Lung microvascular endothelial cell (primary cell): Measurements from ENCODE around the gene CCDC28B. TPM values are rescaled to one million over a fixed set of nuclear protein-coding genes. Genes with fewer than 3 reads are reported as not detected.
A peak's percentile ranks its signal among the peaks of the same experiment; 100 is the strongest.
"Not testable (repeated sequence)": the region's sequence is repeated elsewhere in the genome, so short reads cannot be mapped to it uniquely, and the experiment has no call there.

ENCODE experiments used
- DNase-seq, 2 donors: peaks; one replicate each; pipeline versions ENCODE4 v3.0.0 to v3.0.0-alpha.2; 2010; ENCODE audit warnings: low read depth in 2 of 2
- total RNA-seq: library from RNA; depleted of rRNA; stranded (reverse); fragments of >200 nt; gene quantifications from 2 replicates; pipeline ENCODE4 v1.2.1, GENCODE V29; 2014

Gene CCDC28B
- total RNA-seq = 12.3 and 15.5 TPM in 2 replicates

DNA sequence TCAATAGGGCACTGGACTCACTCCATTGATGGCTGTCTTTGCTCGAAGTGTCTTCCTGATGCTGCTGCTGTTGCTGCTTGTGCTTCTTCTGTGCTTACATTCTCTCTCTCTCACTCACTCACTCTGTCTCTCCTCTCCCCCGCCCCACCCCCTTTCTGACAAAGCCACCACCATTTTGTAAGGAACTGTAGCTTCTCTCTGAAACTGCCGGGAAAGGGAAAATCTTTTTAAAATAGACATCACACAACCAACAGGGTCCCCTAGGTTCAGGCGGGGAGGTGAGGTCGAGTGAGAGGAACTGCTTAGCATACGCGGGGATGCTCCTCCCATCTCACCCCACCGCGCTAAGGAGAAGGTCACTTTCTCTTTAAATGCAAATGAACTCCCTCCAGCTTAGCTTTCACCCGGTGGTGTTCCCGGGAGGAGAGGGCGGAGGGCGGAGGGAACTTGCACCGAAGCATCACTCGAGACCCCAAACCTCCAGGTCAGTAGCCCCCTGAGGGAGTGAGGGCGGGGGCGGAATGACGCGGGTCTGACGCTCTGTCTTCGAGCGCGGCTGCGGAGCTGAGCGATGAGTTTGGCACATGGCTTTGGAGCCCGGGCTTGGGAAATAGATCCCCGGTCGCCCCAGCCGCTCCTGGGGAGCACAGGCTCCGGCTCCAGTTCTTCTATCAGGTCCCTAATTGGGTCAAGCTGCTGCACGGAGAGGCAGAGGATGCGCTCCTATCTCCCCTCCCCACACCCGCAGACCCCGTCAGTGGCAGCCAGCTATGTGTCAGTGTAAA lies at the start of gene CCDC28B:
Gene CCDC28B (plus strand): TSS at position 370 of the 785 bp plus-strand sequence. CDS start 1,341 bp downstream, outside the sequence.
- peak; percentile 45 to 52 for DNase-seq

- no peak for DNase-seq
These were observed 49.5 kb upstream of the CCDC28B start for GRCh38 chr1:32150847-32151246.

DNA sequence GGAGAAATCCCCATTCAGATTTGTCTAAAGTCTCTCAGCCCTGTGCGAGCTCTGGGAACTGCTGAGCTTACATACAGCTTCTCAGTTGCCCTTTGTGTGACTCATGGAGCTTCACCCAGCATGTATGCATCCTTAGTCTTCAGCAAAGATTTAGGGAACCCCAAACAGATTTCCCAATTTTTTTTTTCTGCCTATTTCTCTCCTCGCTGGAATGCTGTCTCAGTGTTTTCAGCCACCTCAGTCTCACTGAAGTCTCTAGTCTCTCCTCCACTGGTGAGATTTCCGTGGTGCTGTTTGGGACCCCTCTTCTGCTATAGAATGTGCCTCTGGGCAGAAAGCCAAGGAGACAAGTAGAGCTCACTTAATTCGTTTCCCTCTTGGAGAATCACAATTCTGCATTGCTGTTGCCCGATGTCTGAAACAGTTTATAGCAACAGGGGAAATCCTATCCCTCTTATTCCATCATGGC lies 49.0 kb upstream of the CCDC28B start:
- DNase-seq = peak in 1 of 2 donors; percentile 41

- no peak for DNase-seq
These were observed 41.2 kb upstream of the CCDC28B start for GRCh38 chr1:32159189-32159588.

GRCh38 chr1:32163405-32163804 lies 37.0 kb upstream of the CCDC28B start:
- DNase-seq = no peak

- not testable (repeated sequence) for DNase-seq
These were observed 34.8 kb upstream of the CCDC28B start for GRCh38 chr1:32165633-32166032.

DNA sequence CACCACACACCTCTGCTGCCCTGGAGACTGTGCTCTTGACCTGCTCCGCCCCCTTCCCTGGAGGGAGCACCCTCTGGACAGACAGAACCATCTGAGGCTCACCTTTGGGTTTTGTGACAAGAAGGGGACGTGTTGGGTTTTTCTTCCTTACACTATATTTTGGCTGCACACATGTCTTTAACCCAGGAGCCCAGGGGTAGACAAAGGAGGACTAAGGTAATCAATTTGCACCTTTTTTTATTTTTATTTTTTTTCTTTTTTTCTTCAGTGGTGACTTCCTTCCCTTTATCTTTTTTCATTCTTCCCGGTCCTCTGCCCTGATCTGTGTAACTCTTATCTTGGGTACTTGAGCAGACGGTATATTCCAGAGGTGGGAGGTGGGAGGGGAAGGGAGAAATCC lies 29.4 kb upstream of the CCDC28B start:
- no peak for DNase-seq

GRCh38 chr1:32172621-32173245 lies 27.7 kb upstream of the CCDC28B start:
- peak; percentile 17 to 69 for DNase-seq

- no peak for DNase-seq
These were observed 21.8 kb upstream of the CCDC28B start for GRCh38 chr1:32178380-32179192.

DNA sequence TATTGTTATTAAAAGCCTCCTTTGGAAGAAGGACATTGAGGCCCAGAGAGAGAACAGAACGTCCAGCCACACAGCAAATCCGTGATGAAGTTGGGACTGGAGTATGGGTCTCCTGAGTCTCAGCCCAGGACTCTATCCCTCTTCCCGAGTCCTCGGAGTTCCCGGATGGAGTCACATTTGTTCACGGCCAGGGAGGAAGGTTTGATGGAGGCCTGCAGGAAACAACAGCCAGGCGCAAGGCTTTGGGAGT lies 21.3 kb upstream of the CCDC28B start:
- no peak for DNase-seq

DNA sequence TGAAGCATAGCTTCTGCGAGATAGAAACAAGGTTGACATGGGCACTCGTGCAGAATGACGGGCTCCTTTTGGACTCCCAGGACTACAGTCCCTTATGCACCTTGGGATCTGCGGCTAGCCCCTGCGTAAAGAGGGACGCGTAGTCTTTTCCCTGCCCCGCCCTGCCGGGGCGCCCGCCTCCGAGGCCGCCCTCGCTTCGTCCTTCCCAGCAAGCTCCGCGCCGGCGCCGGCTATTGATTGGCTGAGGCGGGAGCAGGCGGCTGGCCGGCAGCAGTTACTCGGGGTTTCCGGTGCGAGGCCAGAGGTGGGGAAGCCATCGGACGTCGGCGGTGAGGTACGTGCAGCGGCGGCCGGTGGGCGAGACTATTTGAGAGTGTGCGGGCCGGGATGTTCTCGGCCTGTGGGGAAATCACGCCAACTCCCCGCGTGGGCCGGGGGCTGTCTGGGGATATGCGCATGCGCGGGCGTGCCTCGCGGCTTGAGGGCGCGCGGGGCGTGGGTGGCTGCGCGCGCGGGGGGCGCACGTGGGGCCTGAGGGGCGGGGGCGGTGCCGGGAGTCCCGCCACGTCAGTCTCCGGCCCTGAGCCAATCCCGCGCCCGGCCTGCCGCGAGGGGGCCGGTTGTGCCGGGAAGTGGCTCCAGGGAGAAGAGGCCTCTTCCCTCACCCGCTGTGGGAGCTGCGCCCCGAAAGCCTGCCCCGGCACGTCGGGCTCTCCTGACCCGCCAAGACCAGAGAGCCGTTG lies 20.8 kb upstream of the CCDC28B start, which contains the start of gene TXLNA:
Gene TXLNA (plus strand): TSS at position 233 of the 743 bp plus-strand sequence. CDS start 671 bp downstream, outside the sequence.
- peak; percentile 95 for DNase-seq

DNA sequence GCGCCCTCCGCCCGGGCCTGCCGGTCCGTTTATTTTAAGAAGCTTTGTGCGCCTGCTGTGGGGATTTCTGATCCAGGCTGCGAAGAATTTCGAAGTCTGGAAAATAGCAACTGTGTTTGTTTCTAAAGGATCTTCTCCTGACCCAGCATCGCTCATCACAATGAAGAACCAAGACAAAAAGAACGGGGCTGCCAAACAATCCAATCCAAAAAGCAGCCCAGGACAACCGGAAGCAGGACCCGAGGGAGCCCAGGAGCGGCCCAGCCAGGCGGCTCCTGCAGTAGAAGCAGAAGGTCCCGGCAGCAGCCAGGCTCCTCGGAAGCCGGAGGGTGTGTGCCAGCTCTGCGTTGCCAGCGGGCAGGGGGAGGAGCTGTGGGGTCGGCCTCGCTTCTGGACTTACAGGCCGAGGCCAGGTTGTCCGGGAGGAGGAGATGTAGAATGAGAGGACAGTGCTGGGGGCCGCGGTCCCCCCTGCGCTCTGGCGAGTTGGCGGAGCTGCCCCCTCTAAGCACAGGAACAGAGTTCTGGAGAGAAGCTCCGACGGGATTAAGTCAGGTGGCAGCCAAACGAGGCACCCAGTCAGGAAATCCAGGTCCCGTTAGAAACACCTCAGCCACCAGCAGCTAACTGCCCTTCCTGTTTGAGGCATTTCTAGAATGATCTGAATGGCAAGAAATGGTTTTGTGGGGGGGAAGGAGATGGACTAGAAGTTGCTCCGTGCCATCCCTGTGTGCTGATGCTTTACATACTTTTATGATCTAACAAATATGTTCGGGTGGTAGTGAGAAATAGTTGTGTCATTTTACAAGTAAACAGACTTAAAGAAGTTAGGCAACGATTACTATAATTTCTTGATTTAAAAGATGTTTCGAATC lies 20.0 kb upstream of the CCDC28B start:
- DNase-seq = peak; percentile 39 to 53

DNA sequence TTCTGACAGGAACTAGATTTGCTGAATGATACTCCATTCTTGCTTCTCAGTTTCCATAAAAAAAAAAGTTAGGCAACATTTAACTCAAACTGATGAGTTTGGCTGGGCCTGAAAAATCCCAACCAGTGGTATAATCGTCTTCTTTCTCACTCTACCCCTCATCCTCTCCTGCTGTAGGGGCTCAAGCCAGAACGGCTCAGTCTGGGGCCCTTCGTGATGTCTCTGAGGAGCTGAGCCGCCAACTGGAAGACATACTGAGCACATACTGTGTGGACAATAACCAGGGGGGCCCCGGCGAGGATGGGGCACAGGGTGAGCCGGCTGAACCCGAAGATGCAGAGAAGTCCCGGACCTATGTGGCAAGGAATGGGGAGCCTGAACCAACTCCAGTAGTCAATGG lies 19.3 kb upstream of the CCDC28B start:
- no peak for DNase-seq

DNA sequence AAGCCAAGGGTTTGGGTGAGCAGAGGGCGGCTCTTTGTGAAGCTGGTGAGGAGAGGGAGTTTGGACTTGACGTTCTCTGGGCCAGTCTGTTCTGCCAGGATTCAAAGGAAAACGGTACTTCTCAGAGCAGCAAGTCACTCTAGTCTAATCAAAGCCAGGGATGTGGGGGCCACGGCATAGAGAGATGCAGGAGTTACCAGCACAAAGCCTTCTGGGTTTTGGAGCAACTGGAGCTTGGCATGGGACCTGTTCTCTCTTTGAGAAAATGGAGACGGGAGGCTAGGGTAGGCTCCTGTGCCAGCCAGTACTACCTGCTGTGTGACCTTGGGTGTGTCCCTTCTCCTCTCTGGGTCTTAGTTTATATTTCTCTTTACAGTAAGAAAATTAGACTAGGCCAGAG lies 18.8 kb upstream of the CCDC28B start:
- DNase-seq = no peak

GRCh38 chr1:32182060-32182459 lies 18.3 kb upstream of the CCDC28B start:
- DNase-seq = no peak

DNA sequence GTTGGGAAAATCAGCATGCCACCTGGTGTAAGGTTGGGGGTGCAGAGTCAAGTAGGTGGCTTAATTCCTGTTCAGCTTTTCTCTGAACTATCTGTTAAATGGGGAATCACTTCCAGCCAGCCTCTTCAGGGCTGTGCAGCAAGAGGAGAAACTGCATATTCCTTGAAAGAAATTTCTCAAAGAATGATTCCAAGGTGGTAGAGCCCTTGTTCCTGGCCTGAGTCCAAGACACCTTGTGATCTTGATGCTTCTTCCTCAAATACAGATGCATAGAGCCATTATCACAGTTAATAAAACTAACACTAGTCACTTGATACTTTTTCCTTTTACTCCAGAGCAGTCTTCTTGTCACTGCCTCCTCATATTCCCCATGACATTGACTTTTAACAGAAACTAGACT lies 15.7 kb upstream of the CCDC28B start:
- no peak for DNase-seq

DNA sequence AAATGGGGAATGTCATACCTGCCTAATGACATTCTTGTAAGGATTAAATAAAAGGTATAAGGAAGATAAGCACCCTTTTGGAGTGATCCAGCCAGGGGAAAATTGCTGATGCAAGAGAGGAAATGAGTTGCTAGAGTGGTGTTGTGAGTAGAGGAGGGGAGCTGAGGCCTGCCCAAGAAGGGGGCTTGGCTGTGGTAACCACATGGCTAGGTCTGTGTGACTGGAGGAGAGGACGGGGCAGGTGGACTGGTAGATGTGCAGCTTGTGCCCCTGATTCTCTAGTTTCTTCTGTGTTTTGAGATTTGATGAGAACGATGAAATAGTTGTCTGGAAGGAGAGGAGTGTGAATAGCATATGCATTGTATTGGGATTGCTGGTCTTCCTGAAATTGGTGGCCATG lies 14.3 kb upstream of the CCDC28B start:
- DNase-seq = no peak

GRCh38 chr1:32186491-32186890 lies 13.9 kb upstream of the CCDC28B start:
- DNase-seq = no peak

DNA sequence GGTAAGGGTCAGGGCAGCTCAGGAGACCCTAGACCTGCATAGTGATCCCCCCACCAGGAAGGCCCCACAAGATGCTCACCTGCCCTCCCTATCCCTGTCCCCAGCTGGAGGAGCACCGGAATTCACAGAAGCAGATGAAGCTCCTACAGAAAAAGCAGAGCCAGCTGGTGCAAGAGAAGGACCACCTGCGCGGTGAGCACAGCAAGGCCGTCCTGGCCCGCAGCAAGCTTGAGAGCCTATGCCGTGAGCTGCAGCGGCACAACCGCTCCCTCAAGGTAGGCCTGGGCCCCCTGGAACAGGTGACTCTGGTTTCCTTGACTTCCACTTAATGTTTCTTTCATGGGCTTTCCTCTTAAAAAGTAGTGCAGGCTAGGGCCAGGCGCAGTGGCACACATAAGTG lies 12.5 kb upstream of the CCDC28B start:
- DNase-seq = no peak

- DNase-seq = no peak
These were observed 8.0 kb upstream of the CCDC28B start for GRCh38 chr1:32192220-32192948.
